Lower leg skin (tissue), 3 donors: ENCODE measurements around the gene PAXIP1.

ENCODE experiments used
- CTCF ChIP-seq, 3 donors: fragments of 450-650 bp; IDR thresholded peaks; one replicate each; pipeline ENCODE4 v1.5.1; 2016; ENCODE audit warnings: antibody characterized with exemption in 3 of 3, mild to moderate bottlenecking in 3 of 3, moderate library complexity in 2 of 3
- POLR2A ChIP-seq, 2 donors: fragments of 450-650 bp; IDR thresholded peaks; one replicate each; pipeline ENCODE4 v1.6.1; 2016 to 2017; ENCODE audit warnings: antibody characterized with exemption in 2 of 2, mild to moderate bottlenecking in 1 of 2, moderate library complexity in 1 of 2

- no peak for TF ChIP-seq POLR2A (IDR thresholded peaks at IDR 0.05)
- no peak for TF ChIP-seq CTCF (IDR thresholded peaks at IDR 0.05)
These were observed 35.4 kb downstream of the PAXIP1 start for GRCh38 chr7:154967401-154967955.
